Activated CD4-positive, alpha-beta T cell treated with anti-CD3 and anti-CD28 coated beads for 1 hour (primary cell): ENCODE data around the gene DCAF17.
"Not testable (repeated sequence)": the region's sequence is repeated elsewhere in the genome, so short reads cannot be mapped to it uniquely, and the experiment has no call there.

Source experiments
- DNase-seq: peaks from one replicate; pipeline ENCODE4 v3.0.0-alpha.2; 2020

DCAF17 gene

DNA sequence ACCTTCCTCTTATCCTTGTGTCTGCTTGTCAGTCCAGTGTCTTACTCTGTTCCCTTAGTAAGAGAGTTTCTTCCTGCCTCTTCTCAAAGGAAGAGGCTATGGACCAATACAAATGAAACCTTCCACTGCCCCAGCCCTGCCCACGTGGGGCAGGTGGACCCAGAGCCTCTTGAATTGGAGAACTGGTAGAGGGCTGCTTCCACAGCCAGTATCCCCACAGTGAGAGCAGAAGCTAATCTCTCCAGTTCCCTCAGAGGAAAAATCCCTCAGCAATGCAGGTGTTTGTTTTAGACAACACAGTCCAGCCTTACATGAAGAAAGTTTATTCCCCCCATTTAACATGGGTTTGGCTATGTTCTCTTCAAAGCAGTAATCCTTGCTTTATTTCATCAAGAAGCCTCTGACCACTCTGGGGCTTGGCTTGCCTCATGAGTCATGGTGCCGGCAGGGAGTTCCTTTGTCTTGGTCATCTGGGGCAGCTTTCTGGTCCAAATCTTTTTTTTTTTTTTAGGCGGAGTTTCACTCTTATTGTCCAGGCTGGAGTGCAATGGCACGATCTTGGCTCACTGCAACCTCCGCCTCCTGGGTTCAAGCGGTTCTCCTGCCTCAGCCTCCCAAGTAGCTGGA, 81.8 kb downstream of the DCAF17 start:
- DNase-seq = no peak

DNA sequence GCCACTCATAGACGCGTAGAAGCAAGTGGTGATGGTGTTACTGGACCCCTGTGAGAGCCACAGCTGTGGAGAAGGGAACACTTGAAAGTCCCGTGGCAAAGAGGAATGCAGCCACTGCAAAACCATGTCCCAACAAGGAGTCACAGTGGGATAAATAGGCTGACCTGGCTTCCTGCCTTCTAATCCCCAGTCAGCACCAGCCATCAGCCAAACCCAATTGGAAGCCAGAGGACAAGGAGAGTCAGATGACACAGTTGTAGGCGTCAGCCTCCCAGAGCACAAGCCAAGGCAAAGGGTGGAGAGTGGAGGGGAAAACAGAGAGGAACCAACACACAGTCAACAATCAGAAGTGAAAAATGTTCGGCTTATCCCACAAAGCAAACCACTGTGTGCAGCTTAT, 82.8 kb downstream of the DCAF17 start:
- DNase-seq = no peak

DNA sequence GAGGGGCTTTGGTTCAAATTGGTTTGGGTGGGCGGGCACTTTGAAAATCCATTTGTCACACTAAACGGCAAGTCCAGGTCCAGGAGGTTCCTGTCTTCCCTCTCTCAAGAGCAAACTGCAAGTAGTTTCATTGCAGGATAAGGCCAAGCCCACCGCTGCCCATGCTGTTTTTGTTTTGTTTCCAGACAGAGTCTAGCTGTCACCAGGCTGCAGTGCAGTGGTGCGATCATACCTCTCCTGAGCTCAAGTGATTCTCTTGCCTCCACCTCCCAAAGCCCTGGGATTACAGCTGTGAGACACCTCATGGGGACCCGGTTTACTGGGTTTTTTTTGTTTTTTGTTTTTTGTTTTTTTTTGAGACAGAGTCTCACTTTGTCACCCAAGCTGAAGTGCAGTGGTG, 86.4 kb downstream of the DCAF17 start:
- DNase-seq = no peak

DNA sequence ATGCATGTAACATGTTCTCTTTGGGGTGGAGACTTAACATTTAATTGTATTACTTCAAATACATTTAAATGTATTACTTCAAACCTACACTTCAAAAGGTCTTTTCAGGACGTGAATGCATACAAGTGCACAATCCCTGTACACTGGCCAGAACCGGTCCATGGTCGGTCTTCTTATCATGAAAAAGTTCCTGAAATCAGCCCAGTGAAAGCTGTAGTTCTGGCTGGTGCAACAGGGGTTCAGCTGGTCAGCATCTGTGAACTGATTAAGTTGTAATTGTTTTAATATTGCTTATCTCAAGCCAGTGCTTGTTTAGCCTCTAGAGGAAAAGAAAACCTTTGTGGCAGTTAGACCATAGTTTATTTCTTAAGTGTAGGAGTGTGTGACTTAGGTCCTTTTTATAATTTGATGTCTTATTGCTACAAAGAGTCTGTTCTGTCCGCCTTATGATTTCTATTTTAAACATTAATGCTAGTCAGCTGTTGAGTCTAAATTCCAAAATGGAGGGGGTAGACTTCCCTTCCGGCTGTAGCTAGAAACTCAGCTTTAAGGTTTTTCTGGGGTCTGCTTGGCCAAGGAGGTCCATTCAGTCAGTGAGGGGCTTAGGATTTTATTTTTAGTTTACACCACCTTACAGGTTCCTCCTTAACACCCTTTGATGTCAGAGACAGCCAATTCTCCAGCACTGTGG, 87.5 kb downstream of the DCAF17 start:
- no peak for DNase-seq

DNA sequence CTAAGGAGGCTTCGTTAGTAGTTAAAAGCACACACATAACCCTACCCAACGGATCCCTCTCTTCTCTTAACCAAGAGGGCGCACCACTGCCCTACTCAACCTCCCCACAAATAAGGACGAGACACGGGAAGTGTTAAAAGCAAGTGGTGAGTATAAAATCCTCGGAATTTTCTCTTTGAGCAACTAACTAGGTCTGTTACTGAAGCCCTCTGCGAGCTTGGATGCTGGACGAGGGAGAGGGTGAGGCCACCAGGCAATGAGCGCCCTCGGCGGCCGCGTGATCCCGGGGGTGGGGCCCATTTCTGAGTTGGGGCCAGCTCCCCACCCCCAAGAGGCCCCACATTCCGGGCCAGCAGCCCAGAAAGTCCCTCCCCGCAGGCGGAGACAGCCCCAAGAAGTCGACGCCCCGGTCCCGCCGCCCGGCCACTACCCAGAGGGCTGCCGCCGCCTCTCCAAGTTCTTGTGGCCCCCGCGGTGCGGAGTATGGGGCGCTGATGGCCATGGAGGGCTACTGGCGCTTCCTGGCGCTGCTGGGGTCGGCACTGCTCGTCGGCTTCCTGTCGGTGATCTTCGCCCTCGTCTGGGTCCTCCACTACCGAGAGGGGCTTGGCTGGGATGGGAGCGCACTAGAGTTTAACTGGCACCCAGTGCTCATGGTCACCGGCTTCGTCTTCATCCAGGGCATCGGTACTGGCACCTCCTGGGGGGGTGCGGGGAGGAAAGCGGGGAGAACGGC, 88.2 kb downstream of the DCAF17 start, which contains the start of gene CYBRD1:
CYBRD1 (plus strand) TSS at position 423 of the 736 bp plus-strand sequence; CDS start at position 495, 72 bp downstream.
- no peak for DNase-seq

DNA sequence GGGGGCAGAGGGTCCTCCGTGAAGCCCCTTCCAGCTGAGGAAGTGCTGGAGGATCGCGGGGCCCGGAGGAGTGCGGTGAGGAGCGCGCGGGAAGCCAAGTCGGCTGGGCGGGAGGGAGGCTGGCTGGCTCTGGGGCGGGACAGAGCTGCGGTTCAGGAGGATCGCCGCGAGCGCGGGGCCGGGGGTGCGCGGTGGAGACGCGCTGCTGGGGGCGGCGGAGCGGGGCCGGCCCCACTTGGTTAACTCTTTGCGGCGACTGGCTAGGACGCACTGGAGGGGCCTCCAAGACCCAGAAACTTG, 88.7 kb downstream of the DCAF17 start:
- no peak for DNase-seq

DNA sequence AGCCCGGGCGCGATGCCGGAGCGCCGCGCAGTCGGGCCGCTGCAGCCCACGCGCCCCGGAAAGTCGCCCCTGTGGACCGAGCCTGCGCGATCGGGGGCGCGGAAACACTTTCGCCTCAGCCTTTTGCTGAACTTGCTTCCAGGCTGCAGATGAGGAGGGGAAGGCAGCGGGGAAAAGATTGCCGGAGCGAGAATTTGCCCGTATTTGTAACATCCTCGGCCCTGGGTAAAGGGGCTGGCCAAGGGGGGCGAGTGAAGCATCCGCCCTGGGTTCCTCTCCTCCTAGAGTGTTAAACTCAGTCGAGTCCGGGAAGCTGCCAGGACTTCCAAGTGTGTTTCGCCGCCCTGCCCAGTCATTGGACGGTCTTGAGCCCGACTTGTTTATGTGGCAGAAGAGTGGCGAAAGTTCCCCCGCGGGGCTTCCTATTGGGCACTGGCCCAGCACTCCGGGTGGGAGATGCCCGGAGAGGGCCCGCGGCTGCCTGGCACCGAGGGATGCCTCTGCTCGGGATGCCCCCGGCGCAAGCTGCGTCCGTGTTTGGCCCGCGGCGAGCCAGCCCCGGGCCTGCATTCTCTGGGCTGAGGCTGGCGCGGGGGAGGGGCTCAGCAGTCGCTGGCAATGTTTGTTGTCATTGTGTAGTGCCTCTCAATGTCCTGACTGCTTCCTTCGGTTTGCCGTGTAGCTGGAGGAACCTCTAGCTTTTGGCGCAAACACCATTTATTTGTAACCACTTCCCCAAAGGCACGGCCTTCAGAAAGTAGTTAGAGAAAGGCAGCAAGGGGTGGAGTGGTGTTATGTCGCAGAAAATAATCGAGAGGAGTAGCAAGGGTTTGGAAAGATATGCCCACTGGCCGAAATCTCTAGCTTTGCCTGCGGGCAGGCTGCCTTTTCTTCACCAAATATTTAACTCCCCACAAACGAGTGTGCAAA, 89.3 kb downstream of the DCAF17 start:
- no peak for DNase-seq

DNA sequence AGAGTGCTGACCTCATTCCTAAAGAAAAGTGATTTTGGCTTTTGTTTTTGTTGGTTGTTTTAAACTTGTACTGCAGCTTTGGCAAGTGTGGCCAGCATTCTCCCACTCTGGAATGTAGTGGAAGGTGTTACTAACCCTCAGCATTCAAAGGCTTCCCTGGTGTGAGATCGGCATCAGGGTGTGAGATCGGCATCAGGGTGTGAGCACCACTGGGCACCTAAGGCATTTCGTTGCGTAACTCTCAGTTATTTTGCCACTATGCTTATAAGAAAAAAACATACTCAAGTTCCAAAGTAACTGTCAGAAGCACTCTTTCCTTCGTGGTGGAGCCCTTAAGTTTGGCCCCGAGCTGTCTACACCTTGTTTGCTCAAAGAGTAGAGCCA, 90.0 kb downstream of the DCAF17 start:
- DNase-seq = no peak

DNA sequence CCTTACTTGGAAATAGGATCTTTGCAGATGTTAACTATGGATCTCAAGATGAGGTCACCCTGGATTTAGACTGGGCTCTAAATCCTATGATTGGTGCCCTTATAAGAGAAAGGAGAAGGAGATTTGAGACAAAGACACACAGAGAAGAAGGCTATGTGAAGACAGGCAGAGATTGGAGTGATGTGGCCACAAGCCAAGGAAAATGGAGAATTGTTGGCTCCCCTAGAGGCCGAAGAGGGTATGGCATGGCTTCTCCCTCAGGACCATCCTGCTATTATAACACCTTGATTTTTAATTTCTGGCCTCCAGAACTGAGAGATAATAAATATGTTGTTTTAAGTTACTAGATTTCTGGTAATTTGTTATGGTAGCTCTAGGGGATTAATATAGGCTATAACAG, 95.9 kb downstream of the DCAF17 start:
- DNase-seq = no peak

DNA sequence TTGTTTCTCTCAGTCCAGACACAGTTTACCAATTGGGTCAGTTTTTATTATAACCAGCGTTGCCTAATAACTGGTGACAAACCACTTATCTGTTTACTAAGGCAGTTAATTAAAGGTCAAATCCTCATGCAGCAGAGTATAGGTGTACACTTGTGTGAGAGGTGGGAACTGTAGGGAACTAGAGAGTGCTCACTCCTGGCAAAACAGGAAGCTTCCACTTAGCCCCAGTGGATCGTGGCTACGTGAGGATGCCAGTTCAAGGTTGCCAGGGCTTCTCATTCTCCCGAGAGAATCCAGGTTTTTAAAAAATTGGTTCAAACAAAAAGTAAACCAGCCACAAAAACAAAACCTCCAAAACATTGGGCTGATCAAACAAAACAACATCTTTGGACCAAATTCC, 96.4 kb downstream of the DCAF17 start:
- no peak for DNase-seq

DNA sequence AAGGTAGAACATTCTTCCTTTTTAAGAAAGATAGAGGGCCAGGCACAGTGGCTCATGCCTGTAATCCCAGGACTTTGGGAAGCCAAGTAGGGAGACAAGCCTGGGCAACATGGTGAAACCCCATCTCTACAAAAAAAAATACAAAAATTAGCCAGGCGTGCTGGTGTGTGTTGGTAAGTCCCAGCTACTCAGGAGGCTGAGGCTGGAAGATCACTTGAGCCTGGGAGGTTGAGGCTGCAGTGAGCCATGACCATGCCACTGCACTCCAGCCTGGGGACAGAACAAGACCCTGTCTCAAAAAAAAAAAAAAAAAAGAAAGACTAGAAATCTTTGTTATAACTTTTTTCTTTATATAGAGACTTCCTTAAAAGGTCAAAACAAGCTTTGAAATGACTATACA, 96.8 kb downstream of the DCAF17 start:
- not testable (repeated sequence) for DNase-seq

DNA sequence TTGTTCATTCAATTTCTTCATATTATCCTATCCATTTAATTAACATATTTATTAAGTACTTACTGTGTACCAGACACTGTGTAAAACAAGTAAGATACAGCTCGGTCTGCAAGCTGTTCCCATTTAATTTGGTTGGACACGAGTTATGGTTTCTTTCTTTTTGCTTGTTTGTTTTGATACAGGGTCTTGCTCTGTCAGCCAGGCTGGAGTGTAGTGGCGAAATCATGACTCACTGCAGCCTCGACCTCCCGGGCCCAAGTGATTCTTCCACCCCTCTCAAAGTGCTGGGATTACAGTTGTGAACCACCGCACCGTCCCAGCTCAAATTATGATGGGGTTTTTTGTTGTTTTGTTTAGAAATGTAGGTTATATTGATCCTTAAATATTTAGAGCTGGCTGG, 97.3 kb downstream of the DCAF17 start:
- DNase-seq = no peak

DNA sequence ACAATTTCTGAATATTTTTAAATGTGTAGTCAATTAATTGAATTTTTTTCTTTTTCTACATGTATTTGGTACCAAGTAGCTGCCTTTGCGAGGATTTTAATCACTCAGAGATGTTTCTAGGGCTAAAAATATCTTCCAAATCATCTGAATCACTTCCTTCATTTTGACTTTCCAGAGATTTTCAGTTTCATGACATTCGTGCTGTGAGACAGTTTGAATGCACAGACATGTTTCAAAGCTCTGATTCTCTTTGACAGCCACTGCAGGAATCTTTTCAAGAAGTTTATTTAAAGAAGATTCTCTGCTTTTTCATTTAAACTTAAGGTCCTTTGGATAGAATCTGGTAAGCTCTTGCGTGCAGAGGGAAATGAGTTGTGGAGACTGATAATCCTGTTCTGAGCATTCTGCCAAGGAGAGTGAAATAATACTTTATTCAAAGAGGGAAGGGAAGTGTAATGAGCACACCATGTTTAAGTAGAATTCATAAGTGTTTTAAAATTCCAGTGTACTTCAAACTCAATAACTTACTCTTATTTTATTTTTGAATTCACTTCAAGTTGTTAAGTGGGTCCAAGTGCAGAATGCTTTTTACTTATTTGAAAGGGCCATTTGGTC, 97.9 kb downstream of the DCAF17 start:
- DNase-seq = no peak

DNA sequence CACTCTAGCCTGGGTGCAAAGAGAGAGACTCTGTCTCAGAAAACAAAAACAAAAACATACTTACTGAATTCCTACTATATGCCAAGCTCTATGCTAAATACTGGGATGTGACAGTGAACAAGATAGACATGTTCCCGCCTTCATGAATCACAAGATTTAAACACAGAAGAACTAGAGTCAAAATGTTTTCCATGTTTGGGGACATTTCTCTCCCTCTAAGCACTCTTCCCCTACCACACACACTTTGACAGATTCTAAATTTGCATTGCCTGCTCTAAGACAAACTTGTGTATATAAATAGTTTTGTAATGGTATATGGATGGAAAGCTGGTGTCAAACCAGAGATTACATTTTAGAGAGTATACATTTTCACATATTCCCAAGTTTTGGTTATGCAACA, 99.3 kb downstream of the DCAF17 start:
- no peak for DNase-seq
